Sigmoid colon (tissue), 4 donors: ENCODE data around the gene PPP4C.

Experiments
- EP300 ChIP-seq, 4 donors: sonication (generic); formaldehyde crosslinking; IDR thresholded peaks; one replicate each; pipeline ENCODE4 v1.6.1; 2017; ENCODE audit warnings: antibody characterized with exemption in 4 of 4
- POLR2A ChIP-seq, 2 donors: fragments of 450-650 bp; IDR thresholded peaks; one replicate each; pipeline ENCODE4 v1.6.1; 2016; ENCODE audit warnings: antibody characterized with exemption in 2 of 2, mild to moderate bottlenecking in 2 of 2, moderate library complexity in 2 of 2
- POLR2AphosphoS5 ChIP-seq, 4 donors: sonication (generic); formaldehyde crosslinking; IDR thresholded peaks; one replicate each; pipeline ENCODE4 v1.6.1; 2017; ENCODE audit warnings: antibody characterized with exemption in 4 of 4
- TF ChIP-seq, protein P1 (sequence below), 4 experiments: fragments of 450-650 bp in 3 of 4; fragments of 200-600 bp in 1 of 4; IDR thresholded peaks; one replicate each; pipeline ENCODE4 v1.5.1; 2016 to 2019; ENCODE audit warnings: antibody characterized with exemption in 4 of 4, mild to moderate bottlenecking in 3 of 4, moderate library complexity in 2 of 4

DNA sequence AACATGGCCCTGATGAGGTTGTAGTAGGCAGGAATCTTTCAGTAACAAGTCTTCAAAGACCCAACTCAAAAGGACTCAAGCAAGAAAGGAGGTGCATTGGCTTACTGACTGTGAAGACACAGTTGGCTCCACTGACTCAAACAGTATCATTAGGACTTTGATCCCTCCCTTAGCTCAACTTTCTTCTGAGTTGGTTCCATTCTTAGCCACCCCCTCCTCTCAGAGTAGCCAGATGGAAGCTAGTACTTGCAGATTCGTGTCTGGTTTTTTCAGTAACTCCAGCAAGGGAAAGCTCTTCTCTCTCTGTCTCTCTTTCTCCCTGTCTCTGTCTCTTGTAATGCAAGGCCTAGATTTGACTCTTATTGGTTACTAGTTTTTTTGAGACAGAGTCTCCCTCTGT, 52.2 kb downstream of the PPP4C start:
- TF ChIP-seq POLR2A (IDR thresholded peaks at IDR 0.05), result no peak
- TF ChIP-seq, protein P1, sequence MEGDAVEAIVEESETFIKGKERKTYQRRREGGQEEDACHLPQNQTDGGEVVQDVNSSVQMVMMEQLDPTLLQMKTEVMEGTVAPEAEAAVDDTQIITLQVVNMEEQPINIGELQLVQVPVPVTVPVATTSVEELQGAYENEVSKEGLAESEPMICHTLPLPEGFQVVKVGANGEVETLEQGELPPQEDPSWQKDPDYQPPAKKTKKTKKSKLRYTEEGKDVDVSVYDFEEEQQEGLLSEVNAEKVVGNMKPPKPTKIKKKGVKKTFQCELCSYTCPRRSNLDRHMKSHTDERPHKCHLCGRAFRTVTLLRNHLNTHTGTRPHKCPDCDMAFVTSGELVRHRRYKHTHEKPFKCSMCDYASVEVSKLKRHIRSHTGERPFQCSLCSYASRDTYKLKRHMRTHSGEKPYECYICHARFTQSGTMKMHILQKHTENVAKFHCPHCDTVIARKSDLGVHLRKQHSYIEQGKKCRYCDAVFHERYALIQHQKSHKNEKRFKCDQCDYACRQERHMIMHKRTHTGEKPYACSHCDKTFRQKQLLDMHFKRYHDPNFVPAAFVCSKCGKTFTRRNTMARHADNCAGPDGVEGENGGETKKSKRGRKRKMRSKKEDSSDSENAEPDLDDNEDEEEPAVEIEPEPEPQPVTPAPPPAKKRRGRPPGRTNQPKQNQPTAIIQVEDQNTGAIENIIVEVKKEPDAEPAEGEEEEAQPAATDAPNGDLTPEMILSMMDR (IDR thresholded peaks at IDR 0.05), result no peak
- no peak for TF ChIP-seq POLR2AphosphoS5 (IDR thresholded peaks at IDR 0.05)
- no peak for TF ChIP-seq EP300 (IDR thresholded peaks at IDR 0.05)
